Right lobe of liver (tissue), 4 donors: ENCODE measurements around the gene HSD17B4.

Experiments used
- CTCF ChIP-seq, 4 donors: fragments of 200-600 bp in 3 of 4; fragments of 450-650 bp in 1 of 4; IDR thresholded peaks; one replicate each; pipeline versions ENCODE4 v1.5.1 to v1.8.0; 2016 to 2022; ENCODE audit warnings: antibody characterized with exemption in 4 of 4, mild to moderate bottlenecking in 2 of 4
- POLR2A ChIP-seq: fragments of 450-650 bp; IDR thresholded peaks from one replicate; pipeline ENCODE4 v1.6.1; 2017; ENCODE audit warnings: antibody characterized with exemption, mild to moderate bottlenecking
- donor health status: DM: no; HTN: no; CAD: no.
- donor health status: DM: no; HTN: no; CAD: no.
- donor health status: DM: no; HTN: yes; CAD: no.

GRCh38 chr5:119529811-119530210 is 77.5 kb downstream of the HSD17B4 start:
- no peak for TF ChIP-seq CTCF (IDR thresholded peaks at IDR 0.05)
- TF ChIP-seq POLR2A, result no peak
